GM19438 (cell line): Measurements from ENCODE around the gene CIC.
A peak's percentile ranks its signal among the peaks of the same experiment; 100 is the strongest.
"Not testable (repeated sequence)": the region's sequence is repeated elsewhere in the genome, so short reads cannot be mapped to it uniquely, and the experiment has no call there.

ENCODE experiments used
- ATAC-seq: cut with Tn5 transposase; IDR thresholded peaks from one replicate; pipeline ENCODE4 v1.9.1; 2021; ENCODE audit warnings: low read depth; ENCODE audit not compliant: unreplicated experiment

CIC gene

DNA sequence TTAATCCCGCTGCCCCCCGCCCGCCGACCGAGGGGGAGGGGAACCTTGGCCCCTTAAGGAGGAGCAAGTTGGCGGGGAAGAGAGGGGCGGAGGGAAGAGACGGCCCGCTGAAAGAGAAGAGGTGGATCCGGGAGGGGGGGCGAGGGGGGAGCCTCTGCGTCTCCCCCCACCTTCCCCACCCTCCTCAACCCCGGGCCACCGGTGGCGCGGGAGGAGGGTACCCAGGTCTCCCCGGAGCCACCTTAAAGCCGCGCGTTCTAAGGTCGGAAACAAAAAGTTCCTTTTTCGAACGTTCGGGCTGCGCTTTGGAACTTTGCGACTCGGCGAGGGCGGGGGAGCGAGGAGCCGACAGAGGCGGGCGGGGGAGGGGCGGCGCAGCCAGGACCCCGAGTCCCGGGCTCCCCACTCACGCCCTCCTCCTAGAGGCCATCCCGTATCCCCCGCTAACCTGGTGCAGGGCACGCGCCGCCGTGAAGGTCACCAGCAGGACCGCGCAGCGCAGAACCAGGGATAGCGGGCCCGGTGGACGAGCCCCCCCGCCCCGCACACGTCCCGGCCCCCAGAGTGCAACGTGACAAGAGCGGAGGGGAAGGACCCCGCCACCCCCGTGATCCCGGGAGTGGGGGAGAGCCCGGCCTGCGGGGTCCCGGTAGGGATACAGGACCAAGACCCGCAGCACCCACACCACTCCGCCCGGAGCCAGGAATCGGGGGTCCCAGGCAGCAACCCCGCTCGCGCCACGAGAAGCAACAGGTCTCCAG is 14.8 kb upstream of the CIC start:
- ATAC-seq: no peak

GRCh38 chr19:42254850-42255765 is 13.9 kb upstream of the CIC start, which contains the start of gene ERF:
ERF (minus strand) TSS chr19:42255128; CDS start chr19:42254999, 129 bp downstream.
- ATAC-seq: no peak

DNA sequence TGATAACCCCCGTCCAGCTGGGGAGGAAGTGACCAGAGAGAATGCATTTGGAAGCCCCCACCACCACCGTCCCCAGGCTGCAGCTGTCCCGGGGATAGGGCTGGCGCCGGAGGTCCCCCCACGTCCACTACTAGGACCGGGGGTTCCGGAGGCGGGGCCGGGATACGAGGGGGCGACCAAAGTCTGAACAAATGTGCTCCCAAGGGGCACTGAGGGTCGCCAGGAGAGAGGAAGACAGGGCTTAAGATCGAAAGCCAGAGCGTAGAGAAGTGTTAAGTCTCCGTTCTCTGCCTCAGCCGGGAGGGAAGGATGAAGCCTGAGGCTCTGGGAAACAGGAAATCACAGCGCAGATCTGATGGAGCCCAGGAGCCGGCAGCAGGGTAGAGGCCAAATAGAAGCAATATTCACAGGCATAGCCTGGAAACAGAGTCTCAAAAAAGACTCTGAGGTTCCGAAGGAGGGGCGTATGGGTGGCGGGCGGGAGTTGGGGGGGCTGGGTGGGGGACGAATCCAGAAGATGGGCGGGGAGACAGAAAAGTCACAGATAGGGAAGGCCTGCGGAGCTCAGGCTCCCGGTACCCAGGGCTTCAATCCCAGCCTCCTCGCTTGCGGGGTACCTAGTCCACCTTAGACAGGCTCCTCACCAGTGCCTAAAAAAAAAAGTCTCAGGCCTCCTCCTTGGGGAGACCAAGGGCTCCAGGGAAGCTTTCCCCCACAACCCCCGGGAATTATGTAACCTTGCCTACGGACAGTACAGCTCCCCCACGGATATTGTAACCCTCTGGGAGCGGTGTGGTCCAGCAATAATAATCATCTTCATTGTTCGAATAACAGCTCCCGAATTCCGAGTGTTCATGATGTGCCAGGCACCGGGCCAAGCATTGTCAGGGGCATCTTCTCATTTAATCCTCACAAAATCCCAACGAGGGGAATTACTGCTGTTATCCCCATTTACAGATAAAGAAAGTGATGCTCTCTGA is 13.0 kb upstream of the CIC start:
- no peak for ATAC-seq

- ATAC-seq: not testable (repeated sequence)
These were observed 11.2 kb upstream of the CIC start for GRCh38 chr19:42257842-42258241.

DNA sequence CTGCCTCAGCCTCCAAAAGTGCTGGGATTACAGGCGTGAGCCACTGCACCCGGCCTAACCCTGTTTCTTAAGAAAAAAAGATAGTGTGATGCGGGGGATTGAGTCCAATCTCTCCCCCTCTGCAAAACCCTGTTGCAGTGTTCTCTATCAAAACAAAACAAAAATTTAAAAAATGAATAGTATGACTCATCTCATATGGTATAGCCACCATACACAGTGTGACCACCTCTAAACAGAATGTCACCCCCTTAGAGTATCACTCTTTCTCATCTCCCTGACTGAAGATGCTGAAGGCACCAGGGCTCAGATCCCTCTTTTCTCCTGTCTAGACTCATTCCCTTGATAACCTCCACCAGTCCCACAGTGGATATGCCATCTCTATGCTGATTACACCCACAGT is 7.3 kb upstream of the CIC start:
- ATAC-seq: no peak

DNA sequence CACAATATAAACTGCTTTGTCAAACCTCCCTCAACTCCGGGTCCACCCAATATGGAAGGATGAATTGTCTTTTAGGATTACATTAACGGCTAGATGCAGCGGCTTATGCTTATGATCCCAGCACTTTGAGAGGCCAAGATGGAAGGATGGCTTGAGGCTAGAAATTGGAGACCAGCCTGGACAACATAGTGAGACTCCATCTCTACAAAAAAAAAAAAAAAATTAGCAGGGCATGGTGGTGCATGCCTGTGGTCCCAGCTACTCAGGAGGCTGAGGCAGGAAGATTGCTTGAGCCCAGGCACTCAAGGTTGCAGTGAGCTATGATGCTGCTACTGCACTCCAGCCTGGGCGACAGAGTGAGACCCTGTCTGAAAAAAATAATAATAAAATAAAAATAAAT is 2.9 kb upstream of the CIC start:
- not testable (repeated sequence) for ATAC-seq

DNA sequence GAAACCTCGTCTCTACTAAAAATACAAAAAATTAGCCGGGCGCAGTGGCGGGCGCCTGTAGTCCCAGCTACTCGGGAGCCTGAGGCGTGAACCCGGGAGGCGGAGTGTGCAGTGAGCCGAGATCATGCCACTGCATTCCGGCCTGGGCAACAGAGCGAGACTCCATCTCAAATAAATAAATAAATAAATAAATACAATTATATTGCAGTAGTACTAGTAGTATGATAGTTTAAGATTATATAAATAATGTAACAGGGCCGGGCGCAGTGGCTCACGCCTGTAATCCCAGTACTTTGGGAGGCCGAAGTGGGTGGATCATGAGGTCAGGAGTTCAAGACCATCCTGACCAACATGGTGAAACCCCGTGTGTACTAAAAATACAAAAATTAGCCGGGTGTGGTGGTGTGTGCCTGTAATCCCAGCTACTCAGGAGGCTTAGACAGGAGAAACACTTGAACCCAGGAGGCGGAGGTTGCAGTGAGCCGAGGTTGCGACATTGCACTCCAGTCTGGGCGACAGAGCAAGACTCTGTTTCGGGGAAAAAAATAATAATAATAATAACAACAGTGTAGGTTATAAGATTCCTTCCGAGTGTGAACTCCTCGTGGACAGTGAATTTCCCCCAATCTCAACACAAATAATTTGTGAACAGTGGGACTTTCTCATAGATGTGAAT is 2.0 kb upstream of the CIC start:
- not testable (repeated sequence) for ATAC-seq

DNA sequence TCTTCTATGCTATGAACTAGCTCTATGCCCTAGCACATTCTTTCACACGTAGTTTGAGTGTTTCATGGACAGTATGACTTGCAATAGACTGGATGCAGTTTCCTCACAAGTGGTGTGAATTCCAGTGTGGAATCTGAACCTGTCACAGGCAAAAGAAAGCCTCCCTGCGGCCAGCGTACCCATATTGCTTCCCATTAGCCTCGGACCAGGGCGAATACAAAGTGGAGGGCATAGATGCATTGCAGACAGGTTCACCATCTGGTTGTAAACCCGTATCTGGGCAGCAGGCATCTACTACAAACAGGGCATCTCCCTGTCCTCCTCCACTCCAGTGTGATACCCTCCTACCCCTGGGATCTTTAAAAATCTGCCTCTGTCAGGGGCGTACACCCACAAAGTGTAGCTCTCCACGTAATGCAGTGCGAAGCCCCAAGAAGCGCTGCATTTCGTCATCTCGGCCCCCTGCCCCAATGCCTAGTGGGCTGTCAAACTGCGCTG is 1.4 kb upstream of the CIC start:
- no peak for ATAC-seq

GRCh38 chr19:42268142-42268703 is 829 bp upstream of the CIC start:
- peak; percentile 54 for ATAC-seq

- ATAC-seq: no peak
These were observed 660 bp downstream of the CIC start for GRCh38 chr19:42269478-42270345.

GRCh38 chr19:42270346-42271044 is 1.4 kb downstream of the CIC start:
- ATAC-seq: no peak

- no peak for ATAC-seq
These were observed 2.0 kb downstream of the CIC start for GRCh38 chr19:42271045-42271419.

GRCh38 chr19:42271861-42272534 is 2.9 kb downstream of the CIC start:
- no peak for ATAC-seq

GRCh38 chr19:42272535-42272897 is 3.5 kb downstream of the CIC start:
- no peak for ATAC-seq

DNA sequence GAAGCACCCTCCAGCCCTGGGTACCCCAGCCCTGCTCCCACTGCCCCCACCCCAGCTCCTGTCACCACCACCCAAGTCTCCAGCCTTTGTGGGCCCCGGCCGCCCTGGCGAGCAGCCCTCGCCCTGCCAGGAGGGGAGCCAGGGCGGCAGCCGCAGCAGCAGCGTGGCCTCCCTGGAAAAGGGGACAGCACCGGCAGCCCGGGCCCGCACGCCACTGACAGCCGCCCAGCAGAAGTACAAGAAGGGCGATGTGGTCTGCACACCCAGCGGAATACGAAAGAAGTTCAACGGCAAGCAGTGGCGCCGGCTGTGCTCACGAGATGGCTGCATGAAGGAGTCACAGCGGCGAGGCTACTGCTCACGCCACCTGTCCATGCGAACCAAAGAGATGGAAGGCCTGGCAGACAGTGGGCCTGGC is 3.9 kb downstream of the CIC start:
- no peak for ATAC-seq

DNA sequence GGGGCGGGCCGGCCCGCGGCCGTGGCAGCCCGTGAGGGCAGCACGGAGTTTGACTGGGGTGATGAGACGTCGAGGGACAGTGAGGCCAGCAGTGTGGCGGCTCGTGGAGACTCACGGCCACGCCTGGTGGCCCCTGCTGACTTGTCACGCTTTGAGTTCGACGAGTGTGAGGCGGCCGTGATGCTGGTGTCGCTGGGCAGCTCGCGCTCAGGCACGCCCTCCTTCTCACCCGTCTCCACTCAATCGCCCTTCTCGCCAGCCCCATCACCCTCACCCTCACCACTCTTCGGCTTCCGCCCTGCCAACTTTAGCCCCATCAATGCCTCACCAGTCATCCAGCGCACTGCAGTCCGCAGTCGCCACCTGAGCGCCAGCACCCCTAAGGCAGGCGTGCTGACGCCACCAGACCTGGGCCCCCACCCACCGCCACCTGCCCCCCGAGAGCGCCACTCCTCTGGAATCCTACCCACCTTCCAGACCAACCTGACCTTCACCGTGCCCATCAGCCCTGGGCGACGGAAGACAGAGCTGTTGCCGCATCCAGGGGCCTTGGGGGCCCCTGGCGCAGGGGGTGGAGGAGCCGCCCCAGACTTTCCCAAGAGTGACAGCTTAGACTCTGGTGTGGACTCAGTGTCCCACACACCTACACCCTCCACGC is 4.5 kb downstream of the CIC start:
- ATAC-seq: no peak
